Esophagus squamous epithelium (tissue), 5 donors: Measurements from ENCODE around the gene GALNT17. TPM values are rescaled to one million over a fixed set of nuclear protein-coding genes. Genes with fewer than 3 reads are reported as not detected.

Source experiments
- DNase-seq: peaks from one replicate; lab custom pipeline; 2025; lab: John Stamatoyannopoulos, UW
- H3K27ac ChIP-seq, 4 donors: fragments of 200-600 bp; sonication (generic); one replicate each; pipeline ENCODE4 v1.5.1; 2016 to 2019; ENCODE audit warnings: mild to moderate bottlenecking in 1 of 4
- H3K27me3 ChIP-seq, 4 donors: fragments of 200-600 bp; sonication (generic); 1 replicate in 3 of 4; 2 replicates in 1 of 4; pipeline versions ENCODE4 v1.5.1 to v1.6.0; 2017 to 2021; ENCODE audit warnings: antibody characterized with exemption in 1 of 4
- H3K36me3 ChIP-seq, 3 donors: fragments of 200-600 bp; sonication (generic); one replicate each; pipeline ENCODE4 v1.5.1; 2016 to 2019
- H3K4me1 ChIP-seq, 3 donors: fragments of 200-600 bp; sonication (generic); one replicate each; pipeline ENCODE4 v1.5.1; 2017 to 2019
- H3K4me3 ChIP-seq, 4 donors: fragments of 200-600 bp; sonication (generic); 1 replicate in 3 of 4; 2 replicates in 1 of 4; pipeline ENCODE4 v1.5.1; 2016 to 2019; ENCODE audit warnings: mild to moderate bottlenecking in 2 of 4, moderate library complexity in 1 of 4
- H3K9me3 ChIP-seq, 3 donors: fragments of 200-600 bp; sonication (generic); one replicate each; pipeline ENCODE4 v1.5.1; 2016 to 2019
- POLR2A ChIP-seq, 4 donors: fragments of 450-650 bp; IDR thresholded peaks; one replicate each; pipeline ENCODE4 v1.6.1; 2017; ENCODE audit warnings: antibody characterized with exemption in 4 of 4, mild to moderate bottlenecking in 4 of 4, moderate library complexity in 3 of 4
- WGBS, 2 donors: methylation state at CpG; one replicate each; pipeline ENCODE4 v1.1.5; 2018; 5-methylcytosine and 5-hydroxymethylcytosine counted together
- intact Hi-C: fragments of 100-400 bp; cut with DNase I; formaldehyde crosslinking; loops from one replicate; pipeline ENCODE4 v1.15.0; 2022
- total RNA-seq, 4 donors: library from RNA; depleted of rRNA; stranded (reverse); fragments of >200 nt; gene quantifications; one replicate each; pipeline ENCODE4 v1.1.0, GENCODE V29; 2016
- TF ChIP-seq, protein P1 (sequence below), 6 experiments: fragments of 450-650 bp in 4 of 6; fragments of 200-600 bp in 2 of 6; sonication (generic) in 2 of 6; IDR thresholded peaks; one replicate each; pipeline ENCODE4 v1.5.1; 2016 to 2019; ENCODE audit warnings: antibody characterized with exemption in 6 of 6, mild to moderate bottlenecking in 4 of 6, moderate library complexity in 4 of 6
- donor health status: DM: yes; HTN: yes; CAD: no.

GALNT17 gene
- total RNA-seq, 4 donors from 2014 or later: 1.6 to 22.1 (median 2.5) TPM

GRCh38 chr7:71286336-71286735 lies 154.4 kb downstream of the GALNT17 start:
- H3K27me3 ChIP-seq: no peaks in the 10 kb centered on the region
- H3K9me3 ChIP-seq: no peaks in the 10 kb centered on the region
- H3K36me3 ChIP-seq: no peaks in the 10 kb centered on the region
- intact Hi-C loops: no loop called here
- H3K27ac ChIP-seq: peak overlapping the region in 3 of 4 donors; percentile 46 to 59 (median 47)
- no peak overlapping the region for H3K4me3 ChIP-seq
- DNase-seq: no peak
- TF ChIP-seq, protein P1, sequence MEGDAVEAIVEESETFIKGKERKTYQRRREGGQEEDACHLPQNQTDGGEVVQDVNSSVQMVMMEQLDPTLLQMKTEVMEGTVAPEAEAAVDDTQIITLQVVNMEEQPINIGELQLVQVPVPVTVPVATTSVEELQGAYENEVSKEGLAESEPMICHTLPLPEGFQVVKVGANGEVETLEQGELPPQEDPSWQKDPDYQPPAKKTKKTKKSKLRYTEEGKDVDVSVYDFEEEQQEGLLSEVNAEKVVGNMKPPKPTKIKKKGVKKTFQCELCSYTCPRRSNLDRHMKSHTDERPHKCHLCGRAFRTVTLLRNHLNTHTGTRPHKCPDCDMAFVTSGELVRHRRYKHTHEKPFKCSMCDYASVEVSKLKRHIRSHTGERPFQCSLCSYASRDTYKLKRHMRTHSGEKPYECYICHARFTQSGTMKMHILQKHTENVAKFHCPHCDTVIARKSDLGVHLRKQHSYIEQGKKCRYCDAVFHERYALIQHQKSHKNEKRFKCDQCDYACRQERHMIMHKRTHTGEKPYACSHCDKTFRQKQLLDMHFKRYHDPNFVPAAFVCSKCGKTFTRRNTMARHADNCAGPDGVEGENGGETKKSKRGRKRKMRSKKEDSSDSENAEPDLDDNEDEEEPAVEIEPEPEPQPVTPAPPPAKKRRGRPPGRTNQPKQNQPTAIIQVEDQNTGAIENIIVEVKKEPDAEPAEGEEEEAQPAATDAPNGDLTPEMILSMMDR (IDR thresholded peaks at IDR 0.05): no peak
- TF ChIP-seq POLR2A (IDR thresholded peaks at IDR 0.05): no peak
- 42 to 51% methylated on average over 7 of the region's 7 CpGs for WGBS, 2 donors
- peaks cover 0 to 19% (median 0%) of the 10 kb centered on the region in 3 donors for H3K4me1 ChIP-seq

GRCh38 chr7:71286924-71287323 lies 155.0 kb downstream of the GALNT17 start:
- DNase-seq: no peak
- Histone ChIP-seq H3K36me3 (no peaks in the 10 kb centered on the region), H3K27me3 (no peaks in the 10 kb centered on the region), H3K4me3 (no peak overlapping the region), H3K27ac (peak overlapping the region in 3 of 4 donors; percentile 47 to 61 (median 59)), H3K4me1 (peaks cover 0 to 19% (median 0%) of the 10 kb centered on the region in 3 donors), H3K9me3 (no peaks in the 10 kb centered on the region)
- TF ChIP-seq POLR2A (IDR thresholded peaks at IDR 0.05): no peak
- TF ChIP-seq, protein P1 (IDR thresholded peaks at IDR 0.05): no peak
- 44 to 56% methylated on average over 9 of the region's 9 CpGs for WGBS, 2 donors
- intact Hi-C loops: no loop called here

DNA sequence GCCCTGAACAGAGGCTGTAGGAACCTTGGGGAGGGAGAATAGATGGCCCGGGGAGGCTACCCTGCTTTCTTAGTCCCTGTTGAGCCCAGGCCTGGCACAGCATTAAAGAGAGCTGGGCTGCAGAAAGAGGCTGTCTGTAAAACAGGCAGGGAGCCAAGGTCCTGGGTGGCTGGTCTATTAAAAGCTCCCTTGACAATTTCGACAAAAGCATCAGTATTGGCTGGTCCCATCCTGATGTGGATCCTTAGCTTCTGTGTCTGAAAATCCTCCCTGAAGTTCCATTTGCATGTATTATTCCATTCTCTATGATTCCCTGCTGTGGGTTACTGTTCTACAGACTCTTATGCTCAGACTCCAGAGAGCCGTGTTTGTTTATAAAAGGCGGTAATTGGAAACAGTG lies 158.5 kb downstream of the GALNT17 start:
- 51 to 74% methylated on average over 3 to 4 of the region's 4 CpGs for WGBS, 2 donors
- Histone ChIP-seq H3K4me1 (peaks cover 0 to 19% (median 0%) of the 10 kb centered on the region in 3 donors), H3K27me3 (no peaks in the 10 kb centered on the region), H3K36me3 (no peaks in the 10 kb centered on the region), H3K4me3 (no peak overlapping the region), H3K27ac (no peak overlapping the region), H3K9me3 (no peaks in the 10 kb centered on the region)
- DNase-seq: no peak
- intact Hi-C loops: no loop called here
- no peak for TF ChIP-seq POLR2A (IDR thresholded peaks at IDR 0.05)
- TF ChIP-seq, protein P1 (IDR thresholded peaks at IDR 0.05): no peak

GRCh38 chr7:71298378-71298777 lies 166.4 kb downstream of the GALNT17 start:
- H3K36me3 ChIP-seq: no peaks in the 10 kb centered on the region
- intact Hi-C loops: no loop called here
- peaks cover 0 to under 1% (median 0%) of the 10 kb centered on the region in 3 donors for H3K4me1 ChIP-seq
- 75 to 86% methylated on average over 6 of the region's 6 CpGs for WGBS, 2 donors
- no peak overlapping the region for H3K4me3 ChIP-seq
- no peaks in the 10 kb centered on the region for H3K9me3 ChIP-seq
- H3K27ac ChIP-seq: no peak overlapping the region
- TF ChIP-seq, protein P1 (IDR thresholded peaks at IDR 0.05): no peak
- TF ChIP-seq POLR2A (IDR thresholded peaks at IDR 0.05): no peak
- H3K27me3 ChIP-seq: no peaks in the 10 kb centered on the region
- DNase-seq: no peak

- intact Hi-C loops: no loop called here
- H3K27ac ChIP-seq: peak overlapping the region in 3 of 4 donors; percentile 22 to 48 (median 26)
- no peaks in the 10 kb centered on the region for H3K27me3 ChIP-seq
- 51 to 65% methylated on average over 3 of the region's 3 CpGs for WGBS, 2 donors
- DNase-seq: no peak
- peaks cover 0 to 5% (median 0%) of the 10 kb centered on the region in 3 donors for H3K4me1 ChIP-seq
- TF ChIP-seq POLR2A (IDR thresholded peaks at IDR 0.05): no peak
- TF ChIP-seq, protein P1 (IDR thresholded peaks at IDR 0.05): no peak
- no peaks in the 10 kb centered on the region for H3K36me3 ChIP-seq
- no peak overlapping the region for H3K4me3 ChIP-seq
- H3K9me3 ChIP-seq: no peaks in the 10 kb centered on the region
These were observed 168.1 kb downstream of the GALNT17 start for GRCh38 chr7:71300086-71300485.
